GM23338 (cell line): ENCODE data around the gene HLCS. TPM values are rescaled to one million over a fixed set of nuclear protein-coding genes. Genes with fewer than 3 reads are reported as not detected.

Experiments
- ATAC-seq: fragments of 200-7000 bp; cut with Tn5 transposase; 3 replicates; pipeline ENCODE4 v1.9.1; 2020
- DNase-seq: peaks from one replicate; pipeline ENCODE4 v3.0.0-alpha.2; 2015; ENCODE audit warnings: low spot score
- H2AFZ ChIP-seq: fragments of 200-600 bp; sonication (generic); 2 replicates; pipeline ENCODE4 v1.8.0; 2016; ENCODE audit warnings: antibody characterized with exemption, mild to moderate bottlenecking, moderate library complexity
- H3F3A ChIP-seq: fragments of 200-600 bp; sonication (generic); replicated peaks from 2 replicates; pipeline ENCODE4 v1.8.0; 2017; ENCODE audit warnings: antibody characterized with exemption, mixed run types, low read depth
- H3K27ac ChIP-seq: fragments of 200-600 bp; sonication (generic); 2 replicates; pipeline ENCODE4 v1.6.1; 2016; ENCODE audit warnings: low read depth
- H3K27me3 ChIP-seq: fragments of 200-600 bp; sonication (generic); 2 replicates; pipeline ENCODE4 v1.8.0; 2016; ENCODE audit warnings: mild to moderate bottlenecking, mixed run types, moderate library complexity; ENCODE audit not compliant: insufficient read depth
- H3K36me3 ChIP-seq: fragments of 200-600 bp; sonication (generic); 2 replicates; pipeline ENCODE4 v1.8.0; 2016; ENCODE audit warnings: mild to moderate bottlenecking; ENCODE audit not compliant: insufficient read depth
- H3K4me1 ChIP-seq: fragments of 200-600 bp; sonication (generic); 2 replicates; pipeline ENCODE4 v1.8.0; 2016; ENCODE audit warnings: mild to moderate bottlenecking, moderate library complexity; ENCODE audit not compliant: insufficient read depth
- H3K4me2 ChIP-seq: fragments of 200-600 bp; sonication (generic); 2 replicates; pipeline ENCODE4 v1.7.1; 2017; ENCODE audit warnings: mixed run types
- H3K4me3 ChIP-seq: fragments of 200-600 bp; sonication (generic); 2 replicates; pipeline ENCODE4 v1.6.1; 2016; ENCODE audit warnings: mixed run types
- H3K79me2 ChIP-seq: fragments of 200-600 bp; sonication (generic); replicated peaks from 2 replicates; pipeline ENCODE4 v1.8.0; 2017; ENCODE audit warnings: mild to moderate bottlenecking; ENCODE audit not compliant: insufficient read depth
- H3K9me2 ChIP-seq: fragments of 200-600 bp; sonication (generic); 2 replicates; pipeline ENCODE4 v1.8.0; 2017; ENCODE audit not compliant: insufficient read depth
- H4K20me1 ChIP-seq: fragments of 200-600 bp; sonication (generic); replicated peaks from 2 replicates; pipeline ENCODE4 v1.8.0; 2017; ENCODE audit warnings: mild to moderate bottlenecking; ENCODE audit not compliant: insufficient read depth
- H3K27ac Mint-ChIP-seq: 2 replicates; pipeline ENCODE4 v1.8.0; 2020; ENCODE audit warnings: inconsistent platforms, mild to moderate bottlenecking, moderate library complexity, mixed read lengths
- H3K27me3 Mint-ChIP-seq: 3 replicates; pipeline ENCODE4 v1.8.0; 2022; ENCODE audit warnings: low read depth, mild to moderate bottlenecking, moderate library complexity, mixed read lengths, inconsistent platforms; ENCODE audit not compliant: insufficient read depth, poor library complexity
- H3K36me3 Mint-ChIP-seq: 3 replicates; pipeline ENCODE4 v1.8.0; 2021; ENCODE audit warnings: low read depth, mild to moderate bottlenecking, inconsistent platforms, moderate library complexity, mixed read lengths
- H3K4me1 Mint-ChIP-seq: 3 replicates; pipeline ENCODE4 v1.8.0; 2020; ENCODE audit warnings: mild to moderate bottlenecking, inconsistent platforms, mixed read lengths
- H3K4me3 Mint-ChIP-seq: 3 replicates; pipeline ENCODE4 v1.8.0; 2021; ENCODE audit warnings: moderate library complexity, mild to moderate bottlenecking, inconsistent platforms, mixed read lengths
- H3K9me3 Mint-ChIP-seq: 3 replicates; pipeline ENCODE4 v1.8.0; 2020; ENCODE audit warnings: moderate library complexity, mild to moderate bottlenecking, inconsistent platforms, mixed read lengths
- EZH2phosphoT487 ChIP-seq: fragments of 200-600 bp; sonication (generic); IDR thresholded peaks from one replicate; pipeline ENCODE4 v1.8.1; 2018; ENCODE audit warnings: antibody characterized with exemption; ENCODE audit not compliant: unreplicated experiment
- JUNB ChIP-seq: IDR thresholded peaks from one replicate; pipeline ENCODE4 v1.6.1; 2016; ENCODE audit warnings: antibody characterized with exemption; ENCODE audit not compliant: unreplicated experiment
- POLR2AphosphoS5 ChIP-seq: IDR thresholded peaks from 2 replicates; pipeline ENCODE4 v1.6.1; 2016; ENCODE audit warnings: antibody characterized with exemption, low read depth
- REST ChIP-seq: IDR thresholded peaks from one replicate; pipeline ENCODE4 v1.6.1; 2018; ENCODE audit warnings: antibody characterized with exemption; ENCODE audit not compliant: unreplicated experiment
- ZNF462 ChIP-seq: fragments of 250-450 bp; sonication (Bioruptor Pico); IDR thresholded peaks from 2 replicates; pipeline ENCODE4 v1.5.0; 2020; ENCODE audit warnings: mild to moderate bottlenecking, moderate library complexity
- polyA plus RNA-seq: library from polyadenylated mRNA; unstranded; fragments of >200 nt; fragmentation: Nextera tagmentation; extraction: Ambion mirVana; gene quantifications from 2 replicates; pipeline ENCODE4 v1.2.1, GENCODE V29; 2016
- total RNA-seq: library from RNA; depleted of rRNA; stranded (reverse); fragments of >200 nt; shearing (Covaris generic); gene quantifications from 2 replicates; pipeline ENCODE4 v1.2.3, GENCODE V29; 2014

HLCS gene
- total and polyA plus RNA-seq, 2 experiments from 2014 or later: 6.1 to 14.7 TPM

- TF ChIP-seq ZNF462 (CRISPR knock-in tag) (no peak), REST (no peak), JUNB (no peak)
Measured at GRCh38 chr21:36806103-36806502, 160.4 kb downstream of the HLCS start (continued).

GRCh38 chr21:36804874-36805611 is 161.4 kb downstream of the HLCS start:
- H3K4me3 Mint-ChIP-seq: no peak overlapping the region
- no peaks in the 10 kb centered on the region for H3K27me3 ChIP-seq
- H3K4me3 ChIP-seq: no peak overlapping the region
- H3K9me3 Mint-ChIP-seq: no peaks in the 10 kb centered on the region
- H3K27me3 Mint-ChIP-seq: no peaks in the 10 kb centered on the region
- no peaks in the 10 kb centered on the region for H3K36me3 ChIP-seq
- no peaks in the 10 kb centered on the region for H3K9me2 ChIP-seq
- DNase-seq: no peak
- no peaks in the 10 kb centered on the region for H3K36me3 Mint-ChIP-seq
- no peaks in the 10 kb centered on the region for H3K79me2 ChIP-seq
- no peaks in the 10 kb centered on the region for H3K4me1 ChIP-seq
- no peak overlapping the region for H3K4me2 ChIP-seq
- H2AFZ ChIP-seq: no peak overlapping the region
- no peaks in the 10 kb centered on the region for H3F3A ChIP-seq
- H3K27ac Mint-ChIP-seq: no peak overlapping the region
- H3K27ac ChIP-seq: no peak overlapping the region
- no peaks in the 10 kb centered on the region for H3K4me1 Mint-ChIP-seq
- H4K20me1 ChIP-seq: no peaks in the 10 kb centered on the region
- ATAC-seq: no peak
- no peak for TF ChIP-seq REST
- no peak for TF ChIP-seq POLR2AphosphoS5
- no peak for TF ChIP-seq EZH2phosphoT487
